Inflammatory macrophage treated with lipopolysaccharide for 1 hour (primary cell): ENCODE data around the gene ZNF830.
"Not testable (repeated sequence)": the region's sequence is repeated elsewhere in the genome, so short reads cannot be mapped to it uniquely, and the experiment has no call there.

Experiments
- DNase-seq, 2 donors: peaks; one replicate each; pipeline ENCODE4 v3.0.0-alpha.2; 2020 to 2022

ZNF830 gene

GRCh38 chr17:34991606-34992005 lies 30.3 kb downstream of the ZNF830 start:
- DNase-seq = no peak

- DNase-seq = no peak
Measured at GRCh38 chr17:34993031-34993430, 31.7 kb downstream of the ZNF830 start.

GRCh38 chr17:34996422-34997285 lies 35.3 kb downstream of the ZNF830 start:
- DNase-seq = peak; percentile 22

- DNase-seq = no peak
Measured at GRCh38 chr17:34997355-34997862, 36.1 kb downstream of the ZNF830 start.

- DNase-seq = peak; percentile 62 to 82
Measured at GRCh38 chr17:34998205-34998604, 36.9 kb downstream of the ZNF830 start.

GRCh38 chr17:34999456-34999855 lies 38.1 kb downstream of the ZNF830 start:
- DNase-seq = no peak

- not testable (repeated sequence) for DNase-seq
Measured at GRCh38 chr17:35000965-35001364, 39.6 kb downstream of the ZNF830 start.

GRCh38 chr17:35001549-35001948 lies 40.2 kb downstream of the ZNF830 start:
- no peak for DNase-seq

GRCh38 chr17:35002876-35003551 lies 41.7 kb downstream of the ZNF830 start:
- DNase-seq = no peak

- no peak for DNase-seq
Measured at GRCh38 chr17:35003778-35004177, 42.4 kb downstream of the ZNF830 start.

GRCh38 chr17:35006345-35006744 lies 45.0 kb downstream of the ZNF830 start:
- DNase-seq = no peak

- DNase-seq = no peak
Measured at GRCh38 chr17:35006961-35007360, 45.6 kb downstream of the ZNF830 start.

GRCh38 chr17:35010093-35010492 lies 48.8 kb downstream of the ZNF830 start:
- no peak for DNase-seq

- no peak for DNase-seq
Measured at GRCh38 chr17:35011671-35012216, 50.4 kb downstream of the ZNF830 start.
